GM15510 (cell line): ENCODE measurements around the gene CRAT.

Experiments
- POLR2A ChIP-seq: IDR thresholded peaks from 3 replicates; pipeline ENCODE4 v1.6.1; 2011; ENCODE audit warnings: borderline replicate concordance; ENCODE audit not compliant: insufficient read length; ENCODE audit errors: extremely low read depth

The CRAT gene

DNA sequence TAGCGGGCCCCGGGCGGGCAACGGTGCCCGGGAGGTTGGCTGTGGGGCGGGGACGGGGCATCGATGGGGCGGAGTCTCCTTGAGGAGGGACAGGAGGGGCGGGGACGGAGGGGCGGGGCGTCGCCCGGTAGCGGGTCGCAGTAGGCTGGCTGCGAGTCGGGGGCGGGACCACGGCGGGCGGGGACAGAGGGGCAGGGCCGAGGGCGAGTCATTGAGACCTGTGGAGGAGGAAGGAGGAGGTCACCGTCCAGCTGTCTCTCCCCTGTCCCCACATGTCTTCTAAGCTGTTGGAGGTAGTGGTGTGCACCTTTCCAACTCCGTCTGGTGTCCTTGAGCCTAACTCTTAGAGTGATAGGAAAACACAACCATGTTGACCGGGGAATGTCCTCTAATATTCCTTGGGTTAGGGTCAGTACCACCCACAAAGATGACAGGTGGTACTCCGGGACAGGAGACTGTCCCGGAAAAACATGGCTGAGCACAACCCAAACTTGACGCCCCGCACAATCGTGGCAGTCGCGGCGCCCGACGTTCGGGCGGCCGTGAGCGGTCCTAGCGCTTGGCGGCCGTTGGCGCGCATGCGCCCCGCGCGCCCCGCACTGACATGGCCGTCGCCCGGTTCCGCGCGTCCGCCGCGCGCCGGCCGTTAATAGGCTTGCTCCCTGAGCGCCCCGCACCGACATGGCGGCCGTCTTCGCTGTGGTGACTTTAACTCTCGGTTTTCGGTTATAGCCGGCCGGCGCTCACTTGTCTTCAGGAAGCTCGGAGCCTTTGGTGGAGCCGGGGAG lies at the start of gene CRAT, which contains the start of gene PTPA:
CRAT (minus strand) TSS at position 54 of the 788 bp plus-strand sequence. CDS start 284 bp downstream, outside the sequence.
PTPA (plus strand) TSS at position 676 of the 788 bp plus-strand sequence. CDS start 186 bp downstream, outside the sequence.
- peak; percentile 87 for TF ChIP-seq POLR2A

DNA sequence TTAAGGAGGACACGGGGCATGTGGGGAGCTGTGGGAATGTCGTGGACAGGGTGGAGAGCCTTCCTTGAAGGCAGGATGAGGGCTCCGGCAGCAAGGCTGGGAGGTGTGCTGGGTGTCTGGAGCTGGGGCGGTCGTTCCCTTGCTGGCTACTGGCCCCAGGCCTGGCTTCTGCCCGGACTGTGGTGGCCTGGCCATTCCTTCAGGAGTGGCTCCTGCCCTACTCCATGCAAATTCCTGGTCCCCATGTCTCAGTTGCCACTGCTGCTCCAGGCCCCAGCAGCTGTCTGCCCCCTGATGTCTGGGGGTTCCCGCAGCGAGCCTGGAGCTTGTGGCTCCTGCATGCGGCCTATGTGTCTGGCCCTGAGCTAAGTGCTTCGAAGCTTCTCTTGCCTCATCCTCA lies 45.6 kb upstream of the CRAT start:
- no peak for TF ChIP-seq POLR2A

DNA sequence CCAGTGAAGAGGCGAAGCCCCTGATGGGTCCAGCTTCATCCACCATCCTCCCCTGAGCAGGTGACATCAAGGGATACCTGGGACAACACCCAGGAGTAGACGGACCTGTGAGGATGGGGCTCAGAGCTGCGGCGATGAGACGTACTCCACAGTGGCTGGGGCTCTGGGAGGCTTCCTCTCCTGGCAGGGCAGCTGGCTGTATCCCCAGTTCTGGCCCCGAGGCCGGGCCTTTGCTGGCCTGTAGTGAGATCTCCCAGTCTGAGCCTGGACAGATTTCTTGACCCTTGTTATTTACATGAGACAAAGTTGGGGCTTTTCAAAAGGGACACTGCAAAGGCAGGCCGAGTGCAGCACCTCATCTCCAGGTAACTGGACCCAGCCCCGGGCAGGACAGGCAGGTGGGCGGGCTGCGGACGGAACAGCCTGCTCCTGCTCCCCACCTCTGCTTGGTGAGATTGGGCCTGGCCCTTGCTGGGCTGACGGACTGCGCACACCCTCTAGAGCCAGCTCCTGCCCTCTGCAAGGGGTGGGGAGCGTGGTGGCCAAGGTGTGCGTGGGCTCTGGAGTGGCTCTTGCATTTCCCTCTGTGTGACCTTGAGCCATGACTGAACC lies 44.4 kb upstream of the CRAT start:
- no peak for TF ChIP-seq POLR2A

DNA sequence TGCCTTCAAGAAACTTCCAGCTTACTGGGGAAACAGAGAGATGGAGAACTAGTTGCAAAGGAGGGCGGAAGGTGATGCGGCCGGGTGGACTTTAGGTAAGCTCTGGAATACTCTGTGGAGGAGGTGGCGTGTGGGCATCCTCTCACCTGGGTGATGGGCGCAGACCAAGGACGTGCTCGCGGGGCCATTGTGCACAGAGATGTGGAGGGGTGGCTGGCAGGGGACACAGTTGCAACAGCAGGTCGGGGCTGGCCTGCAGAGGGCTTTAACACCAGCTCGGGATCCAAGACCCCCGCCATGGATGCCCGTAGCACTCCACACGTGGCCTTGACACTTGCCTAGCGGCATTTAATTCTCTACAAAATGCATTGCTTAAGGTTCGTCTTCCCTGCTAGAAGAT lies 40.9 kb upstream of the CRAT start:
- no peak for TF ChIP-seq POLR2A

DNA sequence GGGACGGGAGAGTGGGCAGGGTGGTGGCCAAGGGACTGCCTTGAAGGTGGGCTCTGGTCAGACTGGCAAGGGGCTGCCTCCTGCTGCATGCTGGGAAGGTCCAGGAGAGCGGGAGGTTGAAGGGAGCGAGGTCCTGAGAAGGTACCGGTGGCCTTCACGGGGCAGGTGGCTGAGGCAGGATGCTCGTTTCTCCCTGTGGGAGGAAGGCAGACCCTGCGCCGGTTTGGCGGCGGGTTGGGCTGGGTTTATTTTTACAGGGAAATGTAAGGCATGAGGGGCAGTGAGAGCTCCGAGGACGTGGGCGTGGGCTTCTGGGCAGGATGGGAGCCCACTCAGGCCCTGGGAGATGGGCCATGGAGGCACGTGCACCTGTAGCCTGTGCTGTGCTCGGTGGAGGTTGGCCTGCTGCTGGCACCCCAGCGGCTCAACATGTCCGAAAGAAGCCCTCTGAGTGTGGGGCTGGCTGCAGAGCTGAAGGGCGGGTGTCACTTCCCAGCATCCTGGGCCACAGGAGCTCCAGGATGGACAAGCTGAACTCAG lies 40.1 kb upstream of the CRAT start:
- no peak for TF ChIP-seq POLR2A

DNA sequence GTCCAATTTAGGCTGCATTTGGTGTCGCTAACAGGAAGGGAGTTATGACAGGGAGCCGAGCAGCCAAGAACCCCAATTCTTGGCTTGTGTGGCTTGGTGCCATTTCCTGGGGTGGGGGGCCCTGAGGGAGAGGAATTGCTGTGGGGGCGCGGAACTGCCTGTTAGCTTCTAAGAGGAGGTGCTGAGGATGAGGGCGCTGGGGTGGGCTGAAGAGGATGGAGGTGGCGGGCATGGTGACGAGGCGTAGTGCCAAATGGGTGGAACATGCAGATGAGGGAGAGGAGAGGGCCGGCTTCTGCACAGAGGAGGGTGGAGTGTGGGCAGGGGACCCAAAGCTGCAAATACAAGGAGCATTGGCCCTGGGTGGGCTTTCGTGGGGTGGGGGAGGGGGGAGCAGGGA lies 39.5 kb upstream of the CRAT start:
- TF ChIP-seq POLR2A: no peak

DNA sequence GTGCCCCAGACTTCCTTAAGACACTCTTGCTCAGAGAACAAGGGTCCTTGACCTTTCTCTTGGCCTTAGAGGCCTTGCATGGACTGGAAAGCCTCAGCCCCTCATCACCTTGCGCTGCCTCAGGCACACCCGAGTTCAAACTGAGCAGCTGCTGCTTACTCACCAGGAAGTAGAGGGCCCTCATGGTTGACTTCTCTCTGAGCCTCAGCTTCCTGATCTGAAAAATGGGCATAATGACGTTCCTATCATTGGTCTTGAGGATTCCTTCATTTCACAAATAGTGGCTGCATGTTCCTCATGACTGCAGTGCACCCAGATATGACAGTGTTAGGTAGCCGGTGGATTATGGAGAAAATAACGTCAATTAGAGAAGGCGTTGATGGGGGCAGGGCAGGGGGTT lies 38.8 kb upstream of the CRAT start:
- no peak for TF ChIP-seq POLR2A

DNA sequence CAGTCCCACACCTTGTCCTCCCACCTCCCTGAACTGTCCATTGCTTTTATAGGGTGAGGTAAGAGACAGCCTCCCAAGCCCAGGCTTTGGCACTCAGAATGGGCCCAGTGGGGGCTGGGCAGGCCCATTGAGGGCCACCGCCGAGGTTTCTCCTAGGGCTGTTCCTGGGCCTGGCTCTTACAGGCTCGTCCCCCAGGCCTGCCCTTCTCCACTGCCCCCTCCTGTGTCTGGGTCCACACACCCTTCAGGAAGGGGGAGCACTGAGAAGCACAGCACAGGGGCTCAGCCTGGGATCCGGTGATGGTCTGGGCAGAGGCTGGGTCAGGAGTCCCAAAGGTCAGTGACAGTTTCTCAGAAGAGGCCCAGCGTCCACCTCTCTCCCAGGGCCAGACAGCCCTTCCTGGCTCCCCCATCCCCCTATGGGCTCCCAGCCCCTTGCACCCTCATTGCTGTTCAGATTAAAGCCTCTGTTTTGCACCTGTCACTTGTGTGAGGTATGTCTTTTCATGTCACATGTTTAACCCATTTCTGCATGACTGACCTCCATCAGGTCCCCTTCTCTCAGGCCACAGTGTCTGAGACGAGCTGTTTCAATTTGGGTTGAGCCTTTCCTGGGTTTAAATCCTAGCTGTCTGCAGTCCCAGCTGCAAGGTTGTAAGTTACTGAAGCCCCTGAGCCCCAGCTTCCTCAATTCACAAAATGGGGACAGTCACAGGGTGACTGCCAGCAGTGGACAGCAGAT lies 38.0 kb upstream of the CRAT start:
- no peak for TF ChIP-seq POLR2A

DNA sequence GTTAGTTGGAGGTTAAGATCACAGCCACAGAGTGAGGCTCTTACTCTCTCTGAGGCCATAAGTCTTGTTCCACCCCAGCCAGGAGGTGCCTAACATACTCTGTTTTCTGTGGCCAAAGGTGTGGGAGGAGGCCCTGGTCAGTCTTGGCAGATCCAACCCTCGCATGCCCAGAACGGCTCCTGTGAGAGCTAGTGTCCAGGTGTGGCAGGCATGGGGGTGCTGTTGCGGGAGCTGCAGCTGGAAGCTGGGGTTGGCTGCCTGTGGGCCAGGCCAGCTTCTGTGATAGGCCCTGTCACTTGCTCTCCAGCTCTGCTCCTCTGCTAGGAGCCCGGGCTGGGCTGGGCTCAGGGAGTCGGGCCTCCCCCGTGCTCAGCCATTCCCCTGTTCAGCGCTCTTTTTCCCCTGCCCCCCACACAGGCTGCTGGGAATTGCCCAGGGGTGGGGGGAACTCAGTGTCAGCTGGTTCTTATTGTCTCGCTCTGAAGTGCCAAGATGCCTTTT lies 35.9 kb upstream of the CRAT start:
- TF ChIP-seq POLR2A: no peak

DNA sequence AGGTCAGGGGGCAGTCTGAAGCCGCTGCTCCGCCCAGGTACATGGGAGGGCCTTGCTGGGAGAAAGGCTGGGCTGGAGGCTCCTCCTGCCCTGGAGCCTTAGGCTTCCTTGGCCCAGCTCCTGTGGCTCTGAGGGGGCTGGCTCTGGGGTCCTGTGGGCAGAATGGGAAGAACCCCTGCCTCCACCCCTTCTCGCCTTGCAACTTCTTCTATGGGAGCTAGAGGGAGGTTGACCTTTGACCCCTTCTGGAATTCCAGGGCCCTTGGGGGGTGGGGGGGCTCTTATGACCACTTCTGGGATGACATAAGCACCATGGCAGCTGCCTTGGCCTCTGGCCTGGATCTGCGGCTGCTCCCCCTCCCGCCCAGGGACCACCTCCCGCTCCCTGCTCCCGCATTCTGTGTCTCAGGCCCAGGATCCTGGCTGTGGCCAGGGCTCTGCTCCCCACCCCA lies 35.3 kb upstream of the CRAT start:
- TF ChIP-seq POLR2A: no peak

DNA sequence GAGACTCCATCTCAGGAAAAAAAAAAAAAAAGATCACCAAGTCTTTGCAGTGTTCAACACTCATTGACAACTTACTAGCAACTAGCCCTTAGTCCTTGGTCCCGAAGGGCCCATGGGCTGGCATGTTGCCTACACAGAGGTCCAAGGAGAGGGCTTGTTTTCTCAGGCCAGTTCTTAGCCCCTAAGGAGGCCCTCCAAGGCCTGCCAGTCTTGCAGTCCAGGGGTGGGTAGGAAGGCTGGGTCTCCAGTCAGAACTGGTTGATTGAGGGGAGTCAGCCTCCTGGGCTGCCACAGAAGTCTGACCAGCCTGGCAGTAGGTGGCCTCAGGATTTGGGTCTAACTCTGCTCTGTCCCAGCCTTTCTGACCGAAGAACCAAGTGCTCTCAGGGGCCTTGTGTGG lies 34.7 kb upstream of the CRAT start:
- TF ChIP-seq POLR2A: no peak

DNA sequence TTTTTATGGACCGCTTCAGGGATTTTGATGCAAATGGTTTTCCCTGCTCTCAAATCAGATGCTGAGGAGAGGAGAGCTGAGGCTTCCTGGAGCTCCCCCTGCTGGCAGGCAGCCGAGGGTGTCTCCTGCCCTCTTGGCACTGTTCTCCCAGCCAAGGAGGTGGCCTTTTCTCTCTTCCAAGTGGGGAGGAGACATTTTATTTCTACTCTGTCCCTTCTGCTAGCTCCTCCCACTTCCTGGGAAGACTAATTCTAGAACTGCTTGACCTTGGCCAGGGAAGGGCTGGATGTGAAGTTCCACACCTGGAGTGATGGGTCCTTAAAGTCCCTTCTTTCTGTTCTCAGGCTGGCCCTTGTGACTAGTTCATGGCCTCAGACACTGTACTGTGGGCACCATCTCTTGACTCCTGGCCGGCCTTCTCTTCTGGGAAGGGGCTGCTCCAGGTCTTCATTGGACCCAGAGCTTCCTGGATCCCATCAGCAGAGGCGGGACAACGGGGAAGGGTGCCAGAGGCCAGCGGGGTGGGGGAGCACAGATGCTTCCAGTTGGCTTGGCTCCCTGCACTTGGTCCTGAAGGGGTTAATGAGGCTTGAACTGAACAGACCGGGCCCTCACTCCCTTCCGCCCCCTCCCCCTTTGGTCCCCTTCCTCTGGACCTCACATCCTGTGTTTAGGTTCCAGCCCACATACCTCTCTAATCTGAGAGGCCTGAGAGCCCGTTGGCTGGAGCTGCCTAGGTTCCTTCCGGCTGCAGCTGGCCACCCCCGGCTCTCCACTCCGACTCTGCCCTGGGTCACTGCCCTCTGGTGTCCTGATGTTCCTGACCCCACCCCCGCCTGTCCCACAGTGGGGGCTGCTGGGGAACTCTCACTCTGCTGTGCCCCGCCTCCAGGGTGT lies 32.7 kb upstream of the CRAT start:
- TF ChIP-seq POLR2A: no peak

DNA sequence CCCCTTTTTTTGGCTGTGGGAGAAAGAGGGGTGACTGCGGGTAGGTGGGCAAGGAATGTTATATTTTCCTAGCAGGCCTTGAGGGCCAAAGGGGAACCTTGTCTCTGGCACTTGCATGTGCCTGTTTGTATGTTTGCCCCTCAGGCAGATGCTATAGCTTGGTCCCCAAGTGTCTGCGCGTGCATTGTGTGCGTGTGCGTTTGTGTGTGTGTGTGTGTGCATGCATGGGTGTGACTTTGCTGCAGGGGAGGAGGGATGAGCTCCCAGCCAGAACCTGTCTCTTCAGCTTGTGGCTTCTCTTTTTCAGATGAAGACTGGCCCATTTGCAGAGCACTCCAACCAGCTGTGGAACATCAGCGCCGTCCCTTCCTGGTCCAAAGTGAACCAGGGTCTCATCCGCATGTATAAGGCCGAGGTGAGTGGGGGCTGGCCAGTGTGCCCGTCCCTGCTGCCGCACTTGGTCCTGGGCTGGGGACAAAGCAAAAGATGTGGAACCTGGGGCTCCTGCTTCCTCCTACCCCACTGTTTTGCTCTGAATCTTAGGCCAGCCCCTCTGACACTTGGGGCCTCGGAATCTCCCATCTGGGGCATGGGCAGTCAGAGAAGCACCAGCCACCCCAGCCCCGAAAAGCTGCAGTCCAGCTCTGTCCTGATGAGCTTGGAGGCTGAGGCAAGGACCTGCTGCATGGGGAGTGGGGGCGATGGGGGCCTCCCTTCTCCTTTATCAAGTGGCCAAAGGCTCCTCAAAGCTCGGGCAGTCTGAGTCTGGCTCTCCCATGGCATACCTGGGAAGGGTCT lies 31.7 kb upstream of the CRAT start:
- TF ChIP-seq POLR2A: no peak
